Hair follicular keratinocyte (primary cell): Measurements from ENCODE around the gene CLCA1. TPM values are rescaled to one million over a fixed set of nuclear protein-coding genes. Genes with fewer than 3 reads are reported as not detected.

Experiments
- total RNA-seq: library from RNA; depleted of rRNA; stranded (reverse); fragments of >200 nt; gene quantifications from 2 replicates; pipeline ENCODE4 v1.2.3, GENCODE V29; 2015

The CLCA1 gene
- total RNA-seq: 0.08 TPM in 1 of 2 replicates, not detected in the other

DNA sequence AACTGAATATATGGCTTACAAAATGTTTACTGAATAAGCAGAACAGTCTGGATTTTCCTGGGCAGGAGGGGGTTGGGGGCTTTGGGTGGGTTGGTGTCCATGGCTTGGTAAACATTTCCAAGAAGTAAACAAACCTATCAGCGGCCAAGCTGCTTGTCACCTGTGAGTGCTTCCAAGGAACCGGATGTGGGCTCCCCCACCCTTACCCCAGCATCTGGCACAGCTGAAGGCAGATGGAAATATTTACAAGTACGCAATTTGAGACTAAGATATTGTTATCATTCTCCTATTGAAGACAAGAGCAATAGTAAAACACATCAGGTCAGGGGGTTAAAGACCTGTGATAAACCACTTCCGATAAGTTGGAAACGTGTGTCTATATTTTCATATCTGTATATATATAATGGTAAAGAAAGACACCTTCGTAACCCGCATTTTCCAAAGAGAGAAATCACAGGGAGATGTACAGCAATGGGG is at the start of gene CLCA1:
Gene CLCA1 (plus strand): TSS at position 427 of the 477 bp plus-strand sequence. CDS start 45 bp downstream, at position 472.

GRCh38 chr1:86423873-86424272 is 44.9 kb upstream of the CLCA1 start, which contains the start of gene CLCA2:
CLCA2 (plus strand) TSS chr1:86424171; CDS start chr1:86424248, 77 bp downstream.

GRCh38 chr1:86546787-86547221 is 78.1 kb downstream of the CLCA1 start, which contains the start of gene CLCA4:
CLCA4 (plus strand) TSS chr1:86547078; CDS start chr1:86547120, 42 bp downstream.

Other genes with a start within 250 kb of the CLCA1 start
- 14.5 and 16.0 TPM in 2 replicates for gene ODF2L, start 72.6 kb upstream of the CLCA1 start, total RNA-seq
- gene CLCA2, start 44.8 kb upstream of the CLCA1 start, total RNA-seq: 158 and 251 TPM in 2 replicates
- 0.15 and 0.16 TPM in 2 replicates for gene CLCA4, start 78.2 kb downstream of the CLCA1 start, total RNA-seq
- gene SH3GLB1, start 235.6 kb downstream of the CLCA1 start, total RNA-seq: 27.6 and 36.8 TPM in 2 replicates